Measurements from ENCODE around the gene CREG2.

Gene CREG2

DNA sequence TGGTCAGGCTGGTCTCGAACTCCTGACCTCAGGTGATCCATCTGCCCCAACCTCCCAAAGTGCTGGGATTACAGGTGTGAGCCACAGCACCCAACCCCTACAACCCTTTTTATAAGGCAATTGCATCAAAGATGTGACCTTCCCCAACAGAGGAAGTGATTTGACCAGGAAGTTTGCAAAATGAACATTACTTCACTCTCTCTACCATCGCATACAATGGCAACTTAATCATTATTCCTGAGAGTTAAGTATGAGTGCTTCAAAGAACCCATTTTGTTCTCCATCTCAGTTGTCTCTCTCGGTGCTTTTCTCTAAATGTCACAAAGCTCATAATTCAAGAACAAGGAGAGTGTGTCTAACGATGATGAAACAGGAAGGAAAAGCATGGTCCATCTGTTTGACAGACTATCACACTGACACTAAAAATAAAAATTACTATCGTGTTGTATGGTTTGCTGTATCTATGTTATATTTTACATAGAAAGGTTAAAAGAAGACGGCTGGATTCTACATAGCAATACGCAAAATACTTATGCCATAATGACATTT lies 18.1 kb upstream of the CREG2 start:
- no peak overlapping the region for H3K27ac ChIP-seq (ENCODE audit: low read length)
- H3K4me3 ChIP-seq (ENCODE audit: low read length), result no peak overlapping the region
- no peaks in the 10 kb centered on the region for H3K27me3 ChIP-seq (ENCODE audit: insufficient read depth, low read length)
- H3K4me1 ChIP-seq (ENCODE audit: insufficient read depth, low read length), result no peaks in the 10 kb centered on the region
- no peaks in the 10 kb centered on the region for H3K9me3 ChIP-seq (ENCODE audit: insufficient read depth, low read depth, low read length)
- H3K36me3 ChIP-seq (ENCODE audit: insufficient read depth, low read depth, low read length), result no peaks in the 10 kb centered on the region
- no peak overlapping the region for H3K9ac ChIP-seq (ENCODE audit: low read depth, low read length)

DNA sequence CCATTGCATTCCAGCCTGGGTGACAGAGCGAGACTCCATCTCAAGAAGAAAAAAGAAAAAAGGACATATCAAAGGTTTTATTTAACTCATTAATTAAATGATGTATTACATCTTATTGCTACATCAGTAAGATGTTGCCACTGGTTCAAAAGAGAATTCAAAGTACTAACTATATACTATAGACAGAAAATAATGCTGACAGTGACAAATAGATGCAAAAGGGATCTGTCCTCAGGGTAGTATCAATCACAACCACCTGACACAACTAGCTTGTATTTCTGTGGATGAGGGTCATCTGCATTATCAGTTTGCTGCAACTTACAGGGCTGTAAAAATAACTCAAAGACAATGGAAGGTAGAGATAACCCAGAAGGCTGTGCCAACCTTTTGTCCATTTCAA lies 16.4 kb upstream of the CREG2 start:
- Histone ChIP-seq H3K27me3 (ENCODE audit: insufficient read depth, low read length) (no peaks in the 10 kb centered on the region), H3K4me3 (ENCODE audit: low read length) (no peak overlapping the region), H3K36me3 (ENCODE audit: insufficient read depth, low read depth, low read length) (no peaks in the 10 kb centered on the region), H3K9ac (ENCODE audit: low read depth, low read length) (no peak overlapping the region), H3K4me1 (ENCODE audit: insufficient read depth, low read length) (peaks cover 6% of the 10 kb centered on the region; the same call in 1 of the 2 replicates), H3K9me3 (ENCODE audit: insufficient read depth, low read depth, low read length) (no peaks in the 10 kb centered on the region), H3K27ac (ENCODE audit: low read length) (no peak overlapping the region)

- peaks cover 6% of the 10 kb centered on the region; the same call in 1 of the 2 replicates for H3K4me1 ChIP-seq (ENCODE audit: insufficient read depth, low read length)
- H3K9me3 ChIP-seq (ENCODE audit: insufficient read depth, low read depth, low read length), result no peaks in the 10 kb centered on the region
- no peaks in the 10 kb centered on the region for H3K27me3 ChIP-seq (ENCODE audit: insufficient read depth, low read length)
- H3K27ac ChIP-seq (ENCODE audit: low read length), result no peak overlapping the region
- no peak overlapping the region for H3K9ac ChIP-seq (ENCODE audit: low read depth, low read length)
- H3K36me3 ChIP-seq (ENCODE audit: insufficient read depth, low read depth, low read length), result no peaks in the 10 kb centered on the region
- no peak overlapping the region for H3K4me3 ChIP-seq (ENCODE audit: low read length)
These were observed 15.3 kb upstream of the CREG2 start for GRCh38 chr2:101402630-101403029.

GRCh38 chr2:101401906-101402305 lies 14.6 kb upstream of the CREG2 start:
- Histone ChIP-seq H3K27me3 (ENCODE audit: insufficient read depth, low read length) (no peaks in the 10 kb centered on the region), H3K36me3 (ENCODE audit: insufficient read depth, low read depth, low read length) (no peaks in the 10 kb centered on the region), H3K9ac (ENCODE audit: low read depth, low read length) (no peak overlapping the region), H3K9me3 (ENCODE audit: insufficient read depth, low read depth, low read length) (no peaks in the 10 kb centered on the region), H3K4me3 (ENCODE audit: low read length) (no peak overlapping the region), H3K4me1 (ENCODE audit: insufficient read depth, low read length) (peaks cover 6% of the 10 kb centered on the region; the same call in 1 of the 2 replicates), H3K27ac (ENCODE audit: low read length) (no peak overlapping the region)

DNA sequence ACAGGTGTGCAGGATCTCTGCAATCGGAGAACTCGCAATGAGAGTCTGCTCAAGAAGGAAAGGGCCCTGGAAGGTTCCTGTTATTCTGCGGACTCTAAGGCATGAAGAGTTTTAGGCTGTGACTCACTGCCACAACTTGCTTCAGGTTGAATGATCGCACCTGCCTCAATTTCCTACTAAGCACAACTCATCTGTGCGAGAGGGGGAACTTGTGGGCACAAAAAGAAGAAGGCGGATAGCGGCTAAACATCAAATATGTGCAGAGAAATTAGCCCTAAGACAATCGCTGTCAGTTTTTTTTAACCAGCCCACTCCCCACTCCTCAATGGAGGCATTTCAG lies 14.0 kb upstream of the CREG2 start:
- Histone ChIP-seq H3K4me3 (ENCODE audit: low read length) (no peak overlapping the region), H3K4me1 (ENCODE audit: insufficient read depth, low read length) (peaks cover 6% of the 10 kb centered on the region; the same call in 1 of the 2 replicates), H3K27ac (ENCODE audit: low read length) (no peak overlapping the region), H3K36me3 (ENCODE audit: insufficient read depth, low read depth, low read length) (no peaks in the 10 kb centered on the region), H3K9me3 (ENCODE audit: insufficient read depth, low read depth, low read length) (no peaks in the 10 kb centered on the region), H3K27me3 (ENCODE audit: insufficient read depth, low read length) (no peaks in the 10 kb centered on the region), H3K9ac (ENCODE audit: low read depth, low read length) (no peak overlapping the region)

DNA sequence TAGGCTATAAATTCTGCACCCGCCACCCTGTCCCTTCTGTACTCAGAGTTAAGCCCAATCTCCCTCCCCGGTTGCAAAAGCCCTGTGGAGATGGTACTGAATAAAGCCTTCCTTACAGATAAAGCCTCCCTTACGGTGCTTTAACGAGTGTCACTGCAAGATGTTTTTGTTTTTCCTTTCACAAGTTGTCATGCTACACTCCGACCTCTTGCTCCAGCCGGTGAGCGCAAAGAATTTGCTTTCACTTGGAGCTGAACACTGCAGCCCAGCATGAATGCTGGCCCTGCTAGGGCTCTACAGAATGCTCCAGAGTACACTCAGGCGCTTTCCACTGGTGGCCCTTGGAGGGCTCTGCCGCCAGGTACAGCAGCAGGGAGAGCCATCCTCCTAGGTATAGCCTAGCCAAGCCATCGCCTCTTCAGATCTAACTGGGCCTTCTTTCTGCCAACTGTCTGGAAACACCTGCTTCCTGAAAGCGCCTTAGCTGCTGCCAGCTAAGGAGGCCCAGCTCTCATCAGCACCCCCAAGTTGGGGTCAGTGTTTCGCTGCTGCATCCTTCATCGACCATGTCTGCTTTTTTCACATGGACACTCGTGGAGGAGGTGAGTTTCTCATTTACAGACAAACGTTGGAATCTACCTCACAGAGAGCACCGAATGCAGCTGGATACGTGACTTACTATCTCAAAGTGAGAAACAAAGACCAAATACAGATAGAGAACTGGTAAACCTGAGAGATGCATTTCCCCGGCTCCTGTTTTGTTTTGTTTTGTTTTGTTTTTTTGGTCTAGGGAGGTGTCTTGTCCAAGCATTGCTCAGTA lies 13.4 kb upstream of the CREG2 start:
- Histone ChIP-seq H3K9me3 (ENCODE audit: insufficient read depth, low read depth, low read length) (no peaks in the 10 kb centered on the region), H3K9ac (ENCODE audit: low read depth, low read length) (no peak overlapping the region), H3K27me3 (ENCODE audit: insufficient read depth, low read length) (no peaks in the 10 kb centered on the region), H3K4me3 (ENCODE audit: low read length) (no peak overlapping the region), H3K36me3 (ENCODE audit: insufficient read depth, low read depth, low read length) (no peaks in the 10 kb centered on the region), H3K27ac (ENCODE audit: low read length) (no peak overlapping the region), H3K4me1 (ENCODE audit: insufficient read depth, low read length) (peaks cover 6% of the 10 kb centered on the region; the same call in 1 of the 2 replicates)

DNA sequence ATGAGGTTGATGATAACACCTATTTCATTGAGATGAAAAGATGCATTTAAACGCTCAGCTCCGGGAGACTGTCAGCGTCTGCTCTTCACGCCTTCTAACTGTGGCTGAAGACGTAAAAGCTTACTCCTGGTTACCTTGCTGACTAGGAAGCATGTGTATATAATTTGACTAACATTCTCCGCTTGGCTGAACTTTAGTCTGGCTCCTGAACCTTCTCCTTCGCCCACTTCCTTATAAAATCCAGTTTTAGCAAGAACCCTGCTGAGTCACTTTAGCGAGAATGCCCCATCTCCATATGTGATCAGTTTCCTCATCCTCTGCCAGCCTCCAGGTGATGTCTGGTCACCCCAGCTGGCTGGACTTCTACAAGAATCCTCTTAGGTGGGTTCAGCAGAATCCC lies 12.7 kb upstream of the CREG2 start:
- H3K27ac ChIP-seq (ENCODE audit: low read length), result no peak overlapping the region
- H3K36me3 ChIP-seq (ENCODE audit: insufficient read depth, low read depth, low read length), result no peaks in the 10 kb centered on the region
- H3K27me3 ChIP-seq (ENCODE audit: insufficient read depth, low read length), result no peaks in the 10 kb centered on the region
- H3K4me3 ChIP-seq (ENCODE audit: low read length), result no peak overlapping the region
- H3K4me1 ChIP-seq (ENCODE audit: insufficient read depth, low read length), result peaks cover 6% of the 10 kb centered on the region; the same call in 1 of the 2 replicates
- no peak overlapping the region for H3K9ac ChIP-seq (ENCODE audit: low read depth, low read length)
- H3K9me3 ChIP-seq (ENCODE audit: insufficient read depth, low read depth, low read length), result no peaks in the 10 kb centered on the region

DNA sequence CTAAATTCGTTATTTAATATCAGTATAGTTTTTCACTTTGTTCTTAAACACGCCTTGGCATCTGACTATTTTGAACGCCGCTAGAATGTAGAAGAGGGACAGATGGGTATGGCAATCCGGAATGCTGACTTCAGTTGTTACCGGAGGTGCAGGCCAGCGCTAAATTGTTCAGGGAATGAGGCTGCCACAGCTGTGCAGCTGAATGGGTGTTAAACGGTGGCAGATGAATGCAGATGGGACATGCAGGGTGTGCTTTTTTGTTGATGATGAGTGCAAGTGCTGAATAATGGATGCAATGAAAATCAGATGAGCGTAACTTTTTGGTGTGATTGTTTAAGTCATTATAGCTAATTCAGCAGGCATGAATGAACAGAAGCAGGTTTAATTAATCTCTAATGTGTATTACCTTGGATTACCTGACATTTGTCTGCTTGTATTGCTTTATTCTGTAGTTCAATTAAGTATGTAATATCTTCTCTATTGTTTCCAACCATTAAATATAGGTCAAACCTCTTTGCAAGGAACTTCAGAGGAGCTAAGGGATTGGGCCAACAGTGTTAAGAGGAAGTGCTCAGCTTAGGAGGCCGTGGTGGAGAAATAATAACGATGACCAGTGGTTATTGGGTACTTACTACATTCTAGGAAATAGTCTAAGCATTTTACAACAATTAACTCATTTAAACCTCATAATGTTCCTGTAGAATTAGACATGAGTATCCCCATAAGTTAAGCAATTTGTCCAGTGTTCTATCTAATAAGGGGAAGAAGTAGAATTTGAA lies 11.9 kb upstream of the CREG2 start:
- Histone ChIP-seq H3K9me3 (ENCODE audit: insufficient read depth, low read depth, low read length) (no peaks in the 10 kb centered on the region), H3K27me3 (ENCODE audit: insufficient read depth, low read length) (no peaks in the 10 kb centered on the region), H3K4me1 (ENCODE audit: insufficient read depth, low read length) (peaks cover 6% of the 10 kb centered on the region; the same call in 1 of the 2 replicates)

GRCh38 chr2:101398116-101398821 lies 11.0 kb upstream of the CREG2 start:
- H3K4me3 ChIP-seq (ENCODE audit: low read length), result no peak overlapping the region
- H3K4me1 ChIP-seq (ENCODE audit: insufficient read depth, low read length), result peaks cover 6% of the 10 kb centered on the region; the same call in 1 of the 2 replicates
- H3K36me3 ChIP-seq (ENCODE audit: insufficient read depth, low read depth, low read length), result no peaks in the 10 kb centered on the region
- H3K9me3 ChIP-seq (ENCODE audit: insufficient read depth, low read depth, low read length), result no peaks in the 10 kb centered on the region
- H3K27ac ChIP-seq (ENCODE audit: low read length), result no peak overlapping the region
- H3K27me3 ChIP-seq (ENCODE audit: insufficient read depth, low read length), result no peaks in the 10 kb centered on the region
- no peak overlapping the region for H3K9ac ChIP-seq (ENCODE audit: low read depth, low read length)

More for the DNA sequence above, 11.9 kb upstream of the CREG2 start:
- Histone ChIP-seq H3K27ac (ENCODE audit: low read length) (no peak overlapping the region), H3K36me3 (ENCODE audit: insufficient read depth, low read depth, low read length) (no peaks in the 10 kb centered on the region), H3K4me3 (ENCODE audit: low read length) (no peak overlapping the region), H3K9ac (ENCODE audit: low read depth, low read length) (no peak overlapping the region)

GRCh38 chr2:101396316-101396717 lies 9.0 kb upstream of the CREG2 start:
- no peak overlapping the region for H3K9ac ChIP-seq (ENCODE audit: low read depth, low read length)
- no peak overlapping the region for H3K27ac ChIP-seq (ENCODE audit: low read length)

DNA sequence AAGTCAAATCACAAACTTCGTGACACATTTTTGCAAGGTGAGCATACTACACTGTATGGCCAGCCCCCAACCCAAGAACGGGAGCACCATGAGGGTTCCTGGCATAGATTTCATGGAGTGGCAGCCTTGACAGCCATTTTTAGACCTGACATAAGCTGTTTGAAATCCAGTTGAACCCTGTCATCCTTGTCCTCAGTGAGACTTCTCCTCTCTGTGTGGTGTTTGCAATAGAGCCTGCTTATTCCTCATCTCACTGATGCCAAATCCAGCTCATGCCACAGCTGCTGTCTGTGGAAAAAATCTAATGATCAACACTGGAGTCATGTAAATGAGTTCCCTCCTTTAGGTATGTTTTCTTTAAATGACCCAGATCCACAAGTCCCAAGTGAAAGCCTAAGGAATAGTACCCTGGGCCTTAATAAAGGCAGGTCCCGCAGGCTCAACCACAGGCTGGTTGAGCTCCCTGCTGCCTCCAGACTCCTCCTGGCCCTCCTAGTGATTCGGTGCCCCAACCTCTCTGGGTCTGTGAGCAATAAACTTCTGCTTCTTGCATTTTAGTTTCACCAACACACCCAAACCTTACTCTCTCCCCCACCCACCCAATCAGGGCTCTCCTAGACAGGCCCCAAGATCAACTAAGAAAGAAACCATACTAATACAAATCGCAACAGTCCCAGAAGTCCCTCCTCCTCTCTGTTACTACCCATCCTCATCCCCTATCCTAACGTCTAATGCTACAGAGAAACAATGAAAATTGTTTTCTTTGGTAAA lies 8.4 kb upstream of the CREG2 start:
- no peaks in the 10 kb centered on the region for H3K36me3 ChIP-seq (ENCODE audit: insufficient read depth, low read depth, low read length)
- no peak overlapping the region for H3K4me3 ChIP-seq (ENCODE audit: low read length)
- H3K27me3 ChIP-seq (ENCODE audit: insufficient read depth, low read length), result no peaks in the 10 kb centered on the region
- no peak overlapping the region for H3K9ac ChIP-seq (ENCODE audit: low read depth, low read length)
- H3K4me1 ChIP-seq (ENCODE audit: insufficient read depth, low read length), result peaks cover 6% of the 10 kb centered on the region; the same call in 1 of the 2 replicates
- no peak overlapping the region for H3K27ac ChIP-seq (ENCODE audit: low read length)
- H3K9me3 ChIP-seq (ENCODE audit: insufficient read depth, low read depth, low read length), result no peaks in the 10 kb centered on the region

More at GRCh38 chr2:101396316-101396717, 9.0 kb upstream of the CREG2 start:
- Histone ChIP-seq H3K4me1 (ENCODE audit: insufficient read depth, low read length) (peaks cover 6% of the 10 kb centered on the region; the same call in 1 of the 2 replicates), H3K4me3 (ENCODE audit: low read length) (no peak overlapping the region), H3K27me3 (ENCODE audit: insufficient read depth, low read length) (no peaks in the 10 kb centered on the region), H3K36me3 (ENCODE audit: insufficient read depth, low read depth, low read length) (no peaks in the 10 kb centered on the region), H3K9me3 (ENCODE audit: insufficient read depth, low read depth, low read length) (no peaks in the 10 kb centered on the region)
